Measurements from ENCODE around the gene FKRP.

Gene FKRP

GRCh38 chr19:46725859-46726393, 19.9 kb upstream of the FKRP start:
- TF ChIP-seq CTCF (IDR thresholded peaks at IDR 0.05; ENCODE audit: poor library complexity, severe bottlenecking) = no peak
- DNase-seq (ENCODE audit: low spot score) (no peak), ATAC-seq (ENCODE audit: low read depth) (no peak)
- Histone ChIP-seq H3K9me3 (ENCODE audit: severe bottlenecking) (no peaks in the 10 kb centered on the region), H3K4me3 (ENCODE audit: severe bottlenecking) (no peak overlapping the region), H3K27ac (ENCODE audit: poor library complexity, severe bottlenecking) (no peak overlapping the region), H3K27me3 (ENCODE audit: insufficient read depth, poor library complexity, severe bottlenecking) (no peaks in the 10 kb centered on the region), H3K36me3 (ENCODE audit: low read depth) (peaks cover 86% of the 10 kb centered on the region), H3K4me1 (ENCODE audit: insufficient read depth, poor library complexity, severe bottlenecking) (no peaks in the 10 kb centered on the region)

- no peak for TF ChIP-seq CTCF (IDR thresholded peaks at IDR 0.05; ENCODE audit: poor library complexity, severe bottlenecking)
- no peak overlapping the region for H3K4me3 ChIP-seq (ENCODE audit: severe bottlenecking)
- peaks cover 88% of the 10 kb centered on the region for H3K36me3 ChIP-seq (ENCODE audit: low read depth)
- H3K27ac ChIP-seq (ENCODE audit: poor library complexity, severe bottlenecking) = no peak overlapping the region
- ATAC-seq (ENCODE audit: low read depth) = no peak
- H3K4me1 ChIP-seq (ENCODE audit: insufficient read depth, poor library complexity, severe bottlenecking) = no peaks in the 10 kb centered on the region
- H3K9me3 ChIP-seq (ENCODE audit: severe bottlenecking) = no peaks in the 10 kb centered on the region
- H3K27me3 ChIP-seq (ENCODE audit: insufficient read depth, poor library complexity, severe bottlenecking) = no peaks in the 10 kb centered on the region
- peak; percentile 63 for DNase-seq (ENCODE audit: low spot score)
Measured at GRCh38 chr19:46726551-46726950, 19.3 kb upstream of the FKRP start.

GRCh38 chr19:46726971-46727501, 18.8 kb upstream of the FKRP start:
- Histone ChIP-seq H3K4me3 (ENCODE audit: severe bottlenecking) (no peak overlapping the region), H3K27ac (ENCODE audit: poor library complexity, severe bottlenecking) (no peak overlapping the region), H3K27me3 (ENCODE audit: insufficient read depth, poor library complexity, severe bottlenecking) (no peaks in the 10 kb centered on the region), H3K9me3 (ENCODE audit: severe bottlenecking) (no peaks in the 10 kb centered on the region), H3K4me1 (ENCODE audit: insufficient read depth, poor library complexity, severe bottlenecking) (peaks cover 3% of the 10 kb centered on the region), H3K36me3 (ENCODE audit: low read depth) (peaks cover 88% of the 10 kb centered on the region)
- no peak for TF ChIP-seq CTCF (IDR thresholded peaks at IDR 0.05; ENCODE audit: poor library complexity, severe bottlenecking)
- no peak for ATAC-seq (ENCODE audit: low read depth)
- peak; percentile 51 for DNase-seq (ENCODE audit: low spot score)

- no peaks in the 10 kb centered on the region for H3K9me3 ChIP-seq (ENCODE audit: severe bottlenecking)
- peaks cover 9% of the 10 kb centered on the region for H3K4me1 ChIP-seq (ENCODE audit: insufficient read depth, poor library complexity, severe bottlenecking)
- H3K36me3 ChIP-seq (ENCODE audit: low read depth) = peaks cover 88% of the 10 kb centered on the region
- no peak for TF ChIP-seq CTCF (IDR thresholded peaks at IDR 0.05; ENCODE audit: poor library complexity, severe bottlenecking)
- H3K4me3 ChIP-seq (ENCODE audit: severe bottlenecking) = no peak overlapping the region
- ATAC-seq (ENCODE audit: low read depth) (no peak), DNase-seq (ENCODE audit: low spot score) (peak; percentile 69)
- H3K27ac ChIP-seq (ENCODE audit: poor library complexity, severe bottlenecking) = no peak overlapping the region
- H3K27me3 ChIP-seq (ENCODE audit: insufficient read depth, poor library complexity, severe bottlenecking) = no peaks in the 10 kb centered on the region
Measured at GRCh38 chr19:46727757-46728156, 18.1 kb upstream of the FKRP start.

GRCh38 chr19:46728208-46728607, 17.6 kb upstream of the FKRP start:
- no peak for DNase-seq (ENCODE audit: low spot score)
- Histone ChIP-seq H3K9me3 (ENCODE audit: severe bottlenecking) (no peaks in the 10 kb centered on the region), H3K27me3 (ENCODE audit: insufficient read depth, poor library complexity, severe bottlenecking) (no peaks in the 10 kb centered on the region), H3K4me1 (ENCODE audit: insufficient read depth, poor library complexity, severe bottlenecking) (peaks cover 9% of the 10 kb centered on the region), H3K4me3 (ENCODE audit: severe bottlenecking) (no peak overlapping the region), H3K27ac (ENCODE audit: poor library complexity, severe bottlenecking) (no peak overlapping the region), H3K36me3 (ENCODE audit: low read depth) (peaks cover 88% of the 10 kb centered on the region)
- ATAC-seq (ENCODE audit: low read depth) = no peak
- no peak for TF ChIP-seq CTCF (IDR thresholded peaks at IDR 0.05; ENCODE audit: poor library complexity, severe bottlenecking)
